WI38 (cell line): ENCODE measurements around the gene CCNY.
A peak's percentile ranks its signal among the peaks of the same experiment; 100 is the strongest.

ENCODE experiments used
- H3K4me3 ChIP-seq: 2 replicates; pipeline ENCODE4 v1.5.1; 2011; ENCODE audit warnings: low read depth, mild to moderate bottlenecking, control low read depth, low read length
- TF ChIP-seq, protein P1 (sequence below): IDR thresholded peaks from 2 replicates; pipeline ENCODE4 v1.5.1; 2012; ENCODE audit warnings: low read depth, mild to moderate bottlenecking, control low read depth, low read length

Gene CCNY

DNA sequence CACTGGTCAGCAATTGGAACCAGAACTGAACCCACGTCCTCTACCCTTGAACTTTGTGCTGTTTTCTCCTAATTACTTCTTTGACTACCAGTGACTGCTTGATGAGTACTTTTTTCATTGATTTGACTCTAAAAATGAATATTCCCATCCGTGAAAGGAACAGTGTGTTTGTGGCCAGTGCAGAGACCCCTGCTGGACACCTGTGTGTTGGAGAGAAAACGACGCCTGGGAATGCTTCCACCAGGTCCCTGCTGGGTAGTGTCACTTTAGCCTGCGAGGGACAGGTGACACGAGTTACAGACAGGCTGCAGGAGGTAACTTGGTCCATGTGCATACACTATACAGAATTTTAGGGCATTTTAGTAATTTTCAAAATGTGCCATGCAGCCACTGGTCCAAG lies 262.1 kb downstream of the CCNY start:
- TF ChIP-seq, protein P1, sequence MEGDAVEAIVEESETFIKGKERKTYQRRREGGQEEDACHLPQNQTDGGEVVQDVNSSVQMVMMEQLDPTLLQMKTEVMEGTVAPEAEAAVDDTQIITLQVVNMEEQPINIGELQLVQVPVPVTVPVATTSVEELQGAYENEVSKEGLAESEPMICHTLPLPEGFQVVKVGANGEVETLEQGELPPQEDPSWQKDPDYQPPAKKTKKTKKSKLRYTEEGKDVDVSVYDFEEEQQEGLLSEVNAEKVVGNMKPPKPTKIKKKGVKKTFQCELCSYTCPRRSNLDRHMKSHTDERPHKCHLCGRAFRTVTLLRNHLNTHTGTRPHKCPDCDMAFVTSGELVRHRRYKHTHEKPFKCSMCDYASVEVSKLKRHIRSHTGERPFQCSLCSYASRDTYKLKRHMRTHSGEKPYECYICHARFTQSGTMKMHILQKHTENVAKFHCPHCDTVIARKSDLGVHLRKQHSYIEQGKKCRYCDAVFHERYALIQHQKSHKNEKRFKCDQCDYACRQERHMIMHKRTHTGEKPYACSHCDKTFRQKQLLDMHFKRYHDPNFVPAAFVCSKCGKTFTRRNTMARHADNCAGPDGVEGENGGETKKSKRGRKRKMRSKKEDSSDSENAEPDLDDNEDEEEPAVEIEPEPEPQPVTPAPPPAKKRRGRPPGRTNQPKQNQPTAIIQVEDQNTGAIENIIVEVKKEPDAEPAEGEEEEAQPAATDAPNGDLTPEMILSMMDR, result peak; percentile 34; the same call in 1 of the 2 replicates
- no peak overlapping the region for H3K4me3 ChIP-seq

DNA sequence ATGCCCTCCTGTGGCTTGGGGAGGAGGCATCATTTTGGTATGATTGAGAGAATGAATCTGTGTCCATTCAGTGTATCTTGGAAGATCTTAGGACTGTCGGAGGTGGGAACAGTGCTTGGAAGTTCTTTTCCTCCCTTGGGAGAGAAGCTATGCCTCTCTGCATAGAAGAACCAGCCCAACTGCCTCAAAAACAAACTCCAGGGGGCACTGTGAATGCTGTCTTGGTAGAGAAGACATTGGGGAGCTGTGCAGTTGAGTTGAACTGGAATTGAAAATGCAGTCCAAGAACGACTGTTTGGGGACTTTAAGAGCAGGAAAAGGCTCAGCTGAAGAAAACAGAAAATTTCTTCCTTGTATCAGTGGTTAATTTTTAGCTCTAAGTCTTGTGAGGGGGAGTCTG lies 263.9 kb downstream of the CCNY start:
- TF ChIP-seq, protein P1, result no peak
- H3K4me3 ChIP-seq, result no peak overlapping the region

DNA sequence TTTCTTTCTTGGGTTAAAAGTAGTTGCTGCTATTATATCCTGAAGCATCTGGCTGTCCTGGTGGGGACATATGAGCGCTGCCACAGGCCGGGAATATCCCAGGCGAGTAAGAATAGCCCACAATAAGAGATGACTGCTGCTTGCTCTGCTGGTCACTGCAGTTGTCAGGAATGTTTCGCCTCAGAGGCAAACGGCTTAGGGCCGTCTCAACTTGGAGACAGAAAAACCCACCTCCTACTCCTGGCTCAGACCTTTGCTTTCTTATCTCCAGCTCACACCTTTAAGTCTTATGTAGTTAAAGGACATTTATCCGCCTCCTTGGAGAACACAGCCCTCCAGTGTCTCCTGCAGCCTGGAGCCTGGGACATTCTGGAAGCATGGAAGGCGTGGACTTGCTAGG lies 268.9 kb downstream of the CCNY start, which contains the start of gene GJD4:
GJD4 (plus strand) TSS at position 151 of the 400 bp plus-strand sequence; CDS start at position 378, 227 bp downstream.
- TF ChIP-seq, protein P1, result no peak
- H3K4me3 ChIP-seq, result no peak within 1 kb of the TSS

DNA sequence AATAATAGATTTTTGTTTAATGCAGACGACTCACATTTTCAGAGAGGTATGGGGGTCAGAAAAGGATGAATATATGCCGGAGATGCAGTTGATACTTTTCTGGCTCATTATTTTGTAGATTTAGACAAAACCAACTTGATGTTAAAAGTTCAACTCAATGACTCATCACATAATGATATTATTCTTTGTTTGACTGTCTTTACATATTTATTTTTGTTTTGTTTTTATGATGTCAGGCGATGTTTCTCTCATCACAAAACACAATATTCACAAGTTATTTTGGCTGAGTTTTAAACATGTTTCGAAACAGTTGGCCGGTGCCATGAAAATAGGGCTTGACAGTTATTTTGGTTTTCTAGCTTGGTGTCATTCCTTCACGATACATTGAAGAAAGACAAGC lies 270.1 kb downstream of the CCNY start:
- no peak overlapping the region for H3K4me3 ChIP-seq
- TF ChIP-seq, protein P1, result no peak

DNA sequence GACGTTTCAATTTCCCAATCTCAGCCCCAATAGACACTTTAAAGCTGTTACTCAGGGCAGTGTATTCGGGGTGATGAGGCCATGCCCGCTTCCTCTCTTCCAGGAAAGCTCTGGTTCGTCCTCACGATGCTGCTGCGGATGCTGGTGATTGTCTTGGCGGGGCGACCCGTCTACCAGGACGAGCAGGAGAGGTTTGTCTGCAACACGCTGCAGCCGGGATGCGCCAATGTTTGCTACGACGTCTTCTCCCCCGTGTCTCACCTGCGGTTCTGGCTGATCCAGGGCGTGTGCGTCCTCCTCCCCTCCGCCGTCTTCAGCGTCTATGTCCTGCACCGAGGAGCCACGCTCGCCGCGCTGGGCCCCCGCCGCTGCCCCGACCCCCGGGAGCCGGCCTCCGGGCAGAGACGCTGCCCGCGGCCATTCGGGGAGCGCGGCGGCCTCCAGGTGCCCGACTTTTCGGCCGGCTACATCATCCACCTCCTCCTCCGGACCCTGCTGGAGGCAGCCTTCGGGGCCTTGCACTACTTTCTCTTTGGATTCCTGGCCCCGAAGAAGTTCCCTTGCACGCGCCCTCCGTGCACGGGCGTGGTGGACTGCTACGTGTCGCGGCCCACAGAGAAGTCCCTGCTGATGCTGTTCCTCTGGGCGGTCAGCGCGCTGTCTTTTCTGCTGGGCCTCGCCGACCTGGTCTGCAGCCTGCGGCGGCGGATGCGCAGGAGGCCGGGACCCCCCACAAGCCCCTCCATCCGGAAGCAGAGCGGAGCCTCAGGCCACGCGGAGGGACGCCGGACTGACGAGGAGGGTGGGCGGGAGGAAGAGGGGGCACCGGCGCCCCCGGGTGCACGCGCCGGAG lies 271.4 kb downstream of the CCNY start:
- peak overlapping the region; percentile 9; the same call in 1 of the 2 replicates for H3K4me3 ChIP-seq
- TF ChIP-seq, protein P1, result no peak

DNA sequence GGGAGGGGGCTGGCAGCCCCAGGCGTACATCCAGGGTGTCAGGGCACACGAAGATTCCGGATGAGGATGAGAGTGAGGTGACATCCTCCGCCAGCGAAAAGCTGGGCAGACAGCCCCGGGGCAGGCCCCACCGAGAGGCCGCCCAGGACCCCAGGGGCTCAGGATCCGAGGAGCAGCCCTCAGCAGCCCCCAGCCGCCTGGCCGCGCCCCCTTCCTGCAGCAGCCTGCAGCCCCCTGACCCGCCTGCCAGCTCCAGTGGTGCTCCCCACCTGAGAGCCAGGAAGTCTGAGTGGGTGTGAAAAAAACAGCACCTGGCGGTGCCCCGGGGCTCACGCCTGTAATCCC lies 272.0 kb downstream of the CCNY start:
- TF ChIP-seq, protein P1, result no peak
- H3K4me3 ChIP-seq, result no peak overlapping the region

DNA sequence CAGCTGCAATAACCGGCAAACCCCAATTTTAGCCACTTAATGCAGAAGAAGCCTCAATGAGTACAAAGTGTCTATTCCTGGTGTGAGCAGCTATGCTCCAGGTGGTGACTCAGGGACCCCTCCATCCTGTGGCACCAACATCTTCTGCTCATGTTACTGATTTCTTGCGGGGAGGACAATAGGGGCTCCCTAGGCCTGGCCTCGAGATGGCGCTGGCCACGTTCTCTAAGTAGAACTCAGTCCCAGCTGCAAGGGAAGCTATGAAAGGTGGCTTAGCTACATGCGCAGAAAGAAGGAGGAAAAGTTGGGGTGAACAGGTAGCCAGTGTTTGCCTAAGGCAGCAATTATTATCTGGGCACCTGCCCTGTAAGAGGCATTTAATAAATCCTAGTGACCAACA lies 275.4 kb downstream of the CCNY start:
- no peak overlapping the region for H3K4me3 ChIP-seq
- TF ChIP-seq, protein P1, result 0 out of 2 replicates have a peak, but pooled peaks have one; percentile 11
